Panc1 (cell line): ENCODE results near the gene BTBD17.

Source experiments
- CTCF ChIP-seq: fragments of 450-650 bp; IDR thresholded peaks from 2 replicates; pipeline ENCODE4 v1.5.1; 2017; ENCODE audit warnings: mild to moderate bottlenecking
- POLR2AphosphoS5 ChIP-seq: IDR thresholded peaks from 2 replicates; pipeline ENCODE4 v1.6.1; 2012; ENCODE audit warnings: mild to moderate bottlenecking, low read depth, low read length, moderate library complexity
- TCF7L2 ChIP-seq: IDR thresholded peaks from 2 replicates; pipeline ENCODE4 v1.6.1; 2011; ENCODE audit warnings: mild to moderate bottlenecking, low read depth, low read length, inconsistent platforms

DNA sequence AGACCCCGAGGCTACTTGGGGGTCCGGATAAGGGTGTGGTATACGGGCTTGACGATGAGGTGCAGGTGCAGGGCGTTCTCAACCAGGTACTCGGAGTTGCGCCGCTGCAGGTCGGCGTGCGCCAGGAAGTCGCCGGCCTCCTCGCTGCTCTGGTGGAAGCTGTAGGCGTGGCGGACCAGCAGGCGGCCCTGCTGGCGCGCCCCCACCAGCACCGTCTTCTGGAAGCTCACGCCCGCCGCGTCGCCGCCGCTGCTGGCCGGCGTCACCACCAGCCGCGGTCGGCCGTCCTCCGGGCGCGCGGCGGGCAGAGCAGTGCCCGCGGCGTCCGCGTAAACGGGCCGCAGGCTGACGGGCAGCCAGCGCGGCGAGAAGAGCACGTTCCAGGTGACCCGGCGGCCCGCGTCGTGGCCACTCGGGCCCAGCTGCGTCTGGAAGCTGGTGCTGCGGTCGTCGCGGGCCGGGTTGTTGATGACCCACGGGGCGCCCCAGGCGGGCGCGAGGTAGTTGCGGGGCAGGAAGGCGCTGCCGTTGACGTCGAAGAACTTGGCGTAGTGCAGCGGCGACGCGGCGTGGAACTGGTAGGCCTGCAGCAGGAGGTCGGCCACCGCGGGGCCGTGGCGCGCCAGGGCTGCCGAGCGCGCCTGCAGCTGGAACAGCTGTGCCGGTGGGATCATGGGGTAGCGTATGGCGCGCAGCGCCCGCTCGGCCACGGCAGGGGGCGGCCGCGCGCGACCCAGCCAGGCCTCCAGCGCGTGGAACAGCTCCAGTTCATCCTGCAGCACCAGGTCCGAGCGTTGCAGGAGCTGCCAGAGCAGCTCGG is 4.8 kb downstream of the BTBD17 start:
- peak; percentile 19; the same call in 1 of the 2 replicates for TF ChIP-seq CTCF
- no peak for TF ChIP-seq POLR2AphosphoS5
- no peak for TF ChIP-seq TCF7L2
